Central memory CD8-positive, alpha-beta T cell (primary cell): Measurements from ENCODE around the gene VBP1.

Experiments
- ATAC-seq: fragments of 150-1000 bp; cut with Tn5 transposase; replicated peaks from 2 replicates; pipeline ENCODE4 v1.10.0; 2022; ENCODE audit warnings: mild to moderate bottlenecking, moderate FRiP score, moderate number of reproducible peaks; ENCODE audit not compliant: poor library complexity, severe bottlenecking; ENCODE audit errors: extremely low read depth
- DNase-seq, 2 donors: peaks; one replicate each; pipeline ENCODE4 v3.0.0; 2021; ENCODE audit warnings: low spot score in 2 of 2
- H3K27ac Mint-ChIP-seq: one replicate; pipeline ENCODE4 v1.8.0; 2022; ENCODE audit warnings: low read depth, mild to moderate bottlenecking, moderate library complexity, mixed read lengths
- H3K27me3 Mint-ChIP-seq: one replicate; pipeline ENCODE4 v1.8.0; 2022; ENCODE audit warnings: mixed read lengths
- H3K36me3 Mint-ChIP-seq: one replicate; pipeline ENCODE4 v1.8.0; 2022; ENCODE audit warnings: mild to moderate bottlenecking, moderate library complexity, mixed read lengths; ENCODE audit not compliant: insufficient read depth
- H3K4me1 Mint-ChIP-seq: one replicate; pipeline ENCODE4 v1.8.0; 2022; ENCODE audit warnings: mixed read lengths
- H3K4me3 Mint-ChIP-seq: one replicate; pipeline ENCODE4 v1.8.0; 2022; ENCODE audit warnings: mild to moderate bottlenecking, moderate library complexity, mixed read lengths
- H3K9me3 Mint-ChIP-seq: one replicate; pipeline ENCODE4 v1.8.0; 2022; ENCODE audit warnings: mixed read lengths

The VBP1 gene

GRCh38 chrX:155279873-155280272, 63.6 kb downstream of the VBP1 start:
- no peaks in the 10 kb centered on the region for H3K27me3 Mint-ChIP-seq
- H3K36me3 Mint-ChIP-seq: peaks cover 1% of the 10 kb centered on the region
- no peaks in the 10 kb centered on the region for H3K4me1 Mint-ChIP-seq
- no peaks in the 10 kb centered on the region for H3K9me3 Mint-ChIP-seq
- DNase-seq (no peak), ATAC-seq (no peak)
- H3K27ac Mint-ChIP-seq: no peak overlapping the region
- H3K4me3 Mint-ChIP-seq: no peak overlapping the region
